H1 (cell line): ENCODE results near the gene ANK3.

ENCODE experiments used
- CHD1 ChIP-seq: IDR thresholded peaks from 2 replicates; pipeline ENCODE4 v1.6.1; 2012; ENCODE audit warnings: low read depth, low read length, improper control_type of control experiment
- NRF1 ChIP-seq: IDR thresholded peaks from 2 replicates; pipeline ENCODE4 v1.6.1; 2011; ENCODE audit warnings: mild to moderate bottlenecking, low read depth, low read length, improper control_type of control experiment
- SIN3A ChIP-seq, 2 experiments: IDR thresholded peaks in 1 of 2; conservative IDR thresholded peaks in 1 of 2; 2 replicates each; pipeline ENCODE4 v1.6.1; 2011 to 2012; ENCODE audit warnings: low read length in 2 of 2, improper control_type of control experiment in 1 of 2, low read depth in 1 of 2, mild to moderate bottlenecking in 1 of 2
- TF ChIP-seq, protein P1 (sequence below): IDR thresholded peaks from 2 replicates; pipeline ENCODE4 v1.6.1; 2012; ENCODE audit warnings: inconsistent platforms

DNA sequence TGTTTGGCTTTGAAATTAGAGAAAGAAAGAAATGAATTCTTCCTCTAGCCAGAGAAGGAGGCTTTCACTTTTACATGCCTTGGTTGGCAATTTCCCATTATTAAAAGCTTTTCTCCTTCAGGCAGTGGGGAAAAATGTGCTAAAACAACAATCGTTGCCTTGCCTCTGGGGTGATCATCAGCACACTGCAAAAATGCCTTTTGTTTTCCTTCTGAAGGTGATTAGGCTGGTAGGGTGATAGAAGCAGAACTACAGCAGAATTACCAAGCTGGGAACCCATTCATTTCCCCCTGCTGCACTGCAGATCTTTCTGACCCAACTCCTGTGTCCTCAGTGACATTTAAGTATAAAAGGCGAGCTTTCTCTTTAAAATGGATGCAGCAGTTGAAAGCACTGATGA lies 22.2 kb downstream of the ANK3 start:
- TF ChIP-seq CHD1 (no peak), SIN3A (conservative IDR thresholded peaks at IDR 0.05 in 1 of 2, IDR thresholded peaks at IDR 0.05 in 1 of 2; ENCODE audit: low read depth in 1 of 2, low read length in 2 of 2) (no peak), NRF1 (no peak)
- TF ChIP-seq, protein P1, sequence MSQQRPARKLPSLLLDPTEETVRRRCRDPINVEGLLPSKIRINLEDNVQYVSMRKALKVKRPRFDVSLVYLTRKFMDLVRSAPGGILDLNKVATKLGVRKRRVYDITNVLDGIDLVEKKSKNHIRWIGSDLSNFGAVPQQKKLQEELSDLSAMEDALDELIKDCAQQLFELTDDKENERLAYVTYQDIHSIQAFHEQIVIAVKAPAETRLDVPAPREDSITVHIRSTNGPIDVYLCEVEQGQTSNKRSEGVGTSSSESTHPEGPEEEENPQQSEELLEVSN = no peak
